NCI-H2171 (cell line): ENCODE results near the gene PTPRE.

Experiments
- DNase-seq: peaks from one replicate; lab custom pipeline; 2025; lab: John Stamatoyannopoulos, UW

PTPRE gene

DNA sequence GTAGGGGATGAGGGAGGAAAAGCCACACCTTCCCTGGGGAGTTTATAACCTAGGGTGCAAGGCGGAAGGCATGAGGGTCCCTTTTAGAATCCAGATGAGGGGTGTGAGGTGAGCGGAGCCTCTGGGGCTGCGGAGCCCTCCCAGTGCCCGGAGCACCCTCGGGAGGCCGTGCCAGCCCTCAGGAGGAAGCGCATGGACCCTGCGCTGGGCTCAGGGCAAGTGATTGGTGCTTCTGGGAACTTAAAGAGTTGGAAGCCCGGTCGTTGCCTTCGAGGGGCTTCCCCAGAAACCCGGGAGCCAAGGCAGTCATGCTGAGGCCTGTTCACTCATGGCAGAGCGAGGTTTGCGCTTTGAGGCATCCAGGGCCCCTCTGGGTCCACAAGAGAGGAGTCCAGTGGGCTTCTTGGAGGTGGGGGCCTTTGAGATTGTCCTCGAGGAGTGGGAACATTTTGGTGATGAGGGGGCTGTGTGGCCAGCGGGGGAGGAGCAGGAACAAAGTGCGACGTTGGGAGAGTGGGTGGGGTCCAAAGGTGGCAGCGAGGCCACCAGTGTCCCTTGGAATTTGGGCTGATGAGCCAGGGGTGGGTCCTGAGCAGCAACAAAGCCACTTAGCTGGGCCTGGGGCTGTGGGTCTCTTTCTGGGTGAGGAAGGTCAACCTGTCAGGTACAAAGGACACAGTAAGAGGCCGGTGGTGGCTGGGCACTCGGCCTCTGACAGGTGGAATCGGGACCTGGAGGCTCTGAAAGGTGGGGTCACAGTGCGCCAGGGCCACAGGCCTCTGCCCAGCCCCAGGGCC is 139.5 kb downstream of the PTPRE start:
- DNase-seq: no peak

- DNase-seq: no peak
Observed at GRCh38 chr10:128046953-128047290, 140.0 kb downstream of the PTPRE start.

- DNase-seq: no peak
Observed at GRCh38 chr10:128047351-128047750, 140.4 kb downstream of the PTPRE start.

DNA sequence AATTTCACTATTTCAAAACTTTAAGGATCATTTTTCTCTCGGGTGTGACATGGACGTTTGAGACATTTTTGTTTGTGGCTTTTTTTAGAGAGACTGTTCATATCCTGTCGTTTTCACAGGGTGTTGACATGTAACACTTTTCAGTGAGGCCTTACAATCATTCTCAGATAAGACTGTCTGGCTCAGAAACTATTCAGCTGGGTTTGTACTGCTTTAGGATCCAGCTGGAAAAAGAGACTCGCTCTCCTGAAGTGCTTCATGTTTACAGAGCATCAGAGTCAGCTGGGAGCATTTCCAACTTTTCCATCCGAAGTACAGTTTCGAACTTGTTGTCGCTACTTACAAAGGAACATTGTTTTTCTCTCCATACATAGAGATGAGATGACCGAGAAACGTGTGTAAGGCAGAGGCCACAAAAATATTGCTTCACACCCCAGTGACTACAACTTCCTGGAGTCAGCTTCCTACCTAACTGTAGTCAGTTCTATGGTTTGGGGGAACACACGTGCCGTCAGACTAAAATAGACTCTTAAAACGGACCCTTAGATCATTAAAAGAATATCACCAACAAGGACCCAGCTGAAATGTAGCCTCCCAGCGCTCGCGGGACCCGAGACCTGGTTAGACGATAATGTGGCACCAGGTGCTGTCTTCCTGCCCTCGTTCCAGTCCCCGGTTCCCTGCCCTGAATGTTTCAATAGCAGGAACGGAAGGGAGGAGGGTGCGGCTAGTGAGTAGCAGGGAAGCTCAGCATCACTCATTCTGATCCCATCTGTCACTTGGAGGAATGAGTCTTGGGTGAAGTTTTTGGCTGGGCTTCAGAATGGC is 141.3 kb downstream of the PTPRE start:
- peak; percentile 30 for DNase-seq

DNA sequence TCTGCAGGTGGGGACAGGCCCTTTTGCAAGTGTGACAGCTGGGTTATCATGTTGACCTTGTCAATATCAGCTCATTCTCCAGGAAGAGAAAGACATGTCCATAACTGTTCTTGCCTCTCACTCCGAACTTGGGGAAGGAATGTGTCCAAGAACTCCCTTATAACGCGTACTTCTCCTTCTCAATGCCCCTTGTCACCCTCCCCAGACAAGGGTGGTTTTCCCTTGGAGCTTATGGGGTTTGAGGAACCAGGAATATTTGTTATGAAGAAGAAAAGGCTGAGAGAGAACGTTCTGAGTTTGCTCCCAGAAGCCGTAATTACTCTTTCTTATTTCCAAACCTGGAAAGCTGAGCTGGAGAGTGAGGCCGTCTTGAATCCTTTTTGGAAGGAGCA is 141.9 kb downstream of the PTPRE start:
- DNase-seq: no peak

GRCh38 chr10:128049226-128050120 is 142.6 kb downstream of the PTPRE start:
- DNase-seq: no peak

DNA sequence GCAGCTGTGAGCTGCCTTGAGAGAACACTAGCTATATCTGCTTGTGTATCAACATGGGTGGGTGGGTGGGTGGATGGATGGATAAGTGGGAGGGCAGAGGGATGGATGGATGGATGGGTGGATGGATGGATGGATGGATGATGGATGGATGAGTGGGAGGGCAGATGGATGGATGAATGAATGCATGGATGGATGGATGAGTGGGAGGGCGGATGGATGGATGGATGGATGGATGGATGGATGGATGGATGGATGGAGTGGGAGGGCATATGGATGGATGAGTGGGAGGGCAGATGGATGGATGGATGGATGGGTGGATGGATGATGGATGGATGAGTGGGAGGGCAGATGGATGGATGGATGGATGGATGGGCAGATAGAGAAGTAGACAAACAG is 143.2 kb downstream of the PTPRE start:
- no peak for DNase-seq

GRCh38 chr10:128050936-128051335 is 144.0 kb downstream of the PTPRE start:
- DNase-seq: no peak

DNA sequence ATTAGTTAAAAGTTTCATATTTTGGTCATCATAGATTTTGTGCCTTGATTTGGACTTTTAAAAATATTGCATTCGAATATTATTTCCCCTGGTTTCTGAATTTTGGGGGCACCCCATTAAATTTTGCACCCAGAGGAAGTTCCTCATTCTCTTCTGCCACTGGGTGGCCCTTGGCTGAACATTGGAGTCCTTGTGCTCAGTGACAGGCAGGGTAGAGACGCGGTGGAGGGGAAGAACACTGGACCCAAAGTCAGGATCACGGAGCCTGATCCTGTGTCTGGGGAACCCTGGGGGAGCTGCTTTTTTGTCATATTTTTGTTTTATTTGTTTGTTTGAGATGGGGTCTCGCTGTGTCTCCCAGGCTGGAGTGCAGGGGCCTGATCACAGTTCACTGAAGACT is 144.6 kb downstream of the PTPRE start:
- no peak for DNase-seq

DNA sequence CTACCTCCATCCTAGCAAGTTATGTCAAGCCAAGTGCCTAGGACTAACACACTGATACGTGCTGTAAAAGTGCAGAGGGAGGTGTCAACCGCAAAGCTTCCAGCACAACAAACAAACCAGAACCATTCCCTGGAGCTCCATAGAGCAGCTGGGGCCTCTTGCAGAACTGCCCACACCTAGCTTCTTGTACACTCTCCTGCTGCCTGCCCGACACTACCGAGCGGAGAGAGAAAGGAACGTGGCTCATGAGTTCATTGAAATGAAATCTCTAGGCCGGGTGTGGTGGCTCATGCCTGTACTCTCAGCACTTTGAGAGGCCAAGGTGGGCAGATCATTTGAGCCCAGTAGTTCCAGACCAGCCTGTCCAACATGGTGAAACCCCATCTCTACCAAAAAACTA is 145.8 kb downstream of the PTPRE start:
- DNase-seq: no peak

GRCh38 chr10:128053356-128053755 is 146.5 kb downstream of the PTPRE start:
- no peak for DNase-seq

- no peak for DNase-seq
Observed at GRCh38 chr10:128054163-128054970, 147.5 kb downstream of the PTPRE start.

DNA sequence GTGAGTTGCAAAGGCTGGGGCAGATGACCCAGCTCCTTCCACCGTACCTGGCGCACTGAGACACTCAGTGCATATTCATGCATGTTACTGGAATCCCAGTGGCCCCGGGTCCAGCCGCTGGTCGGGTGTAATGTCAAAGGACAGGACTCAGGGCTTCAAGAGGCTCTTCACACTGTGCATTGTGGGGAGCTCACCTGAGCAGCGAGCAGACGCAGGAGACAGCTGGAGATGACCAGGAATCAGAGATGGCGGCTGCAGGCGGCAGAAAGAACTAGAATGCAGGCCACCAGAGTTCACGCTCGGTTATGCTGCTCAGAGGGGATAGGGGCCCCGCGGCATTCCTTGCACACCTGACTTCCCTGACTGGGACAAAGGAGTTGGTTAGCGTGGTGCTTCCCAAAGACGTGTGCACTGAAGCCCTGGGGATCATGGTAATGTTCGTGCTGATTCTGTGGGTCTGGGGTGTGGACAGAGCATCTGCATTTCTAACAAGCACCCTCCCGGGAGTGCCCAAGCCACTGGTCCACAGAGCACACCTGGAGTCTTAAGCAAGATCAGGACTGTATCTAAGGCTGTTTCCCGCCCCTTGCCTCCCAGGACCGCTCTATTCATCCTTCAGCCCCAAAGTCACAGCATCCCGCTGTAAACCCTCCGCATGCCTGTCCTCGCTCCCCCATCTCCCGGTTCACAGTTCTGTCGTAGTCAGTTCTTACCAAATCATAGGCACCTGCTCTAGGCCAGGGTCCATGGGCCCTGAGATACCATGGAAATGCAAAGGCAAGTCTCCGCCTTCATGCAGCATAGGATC is 148.4 kb downstream of the PTPRE start:
- no peak for DNase-seq

DNA sequence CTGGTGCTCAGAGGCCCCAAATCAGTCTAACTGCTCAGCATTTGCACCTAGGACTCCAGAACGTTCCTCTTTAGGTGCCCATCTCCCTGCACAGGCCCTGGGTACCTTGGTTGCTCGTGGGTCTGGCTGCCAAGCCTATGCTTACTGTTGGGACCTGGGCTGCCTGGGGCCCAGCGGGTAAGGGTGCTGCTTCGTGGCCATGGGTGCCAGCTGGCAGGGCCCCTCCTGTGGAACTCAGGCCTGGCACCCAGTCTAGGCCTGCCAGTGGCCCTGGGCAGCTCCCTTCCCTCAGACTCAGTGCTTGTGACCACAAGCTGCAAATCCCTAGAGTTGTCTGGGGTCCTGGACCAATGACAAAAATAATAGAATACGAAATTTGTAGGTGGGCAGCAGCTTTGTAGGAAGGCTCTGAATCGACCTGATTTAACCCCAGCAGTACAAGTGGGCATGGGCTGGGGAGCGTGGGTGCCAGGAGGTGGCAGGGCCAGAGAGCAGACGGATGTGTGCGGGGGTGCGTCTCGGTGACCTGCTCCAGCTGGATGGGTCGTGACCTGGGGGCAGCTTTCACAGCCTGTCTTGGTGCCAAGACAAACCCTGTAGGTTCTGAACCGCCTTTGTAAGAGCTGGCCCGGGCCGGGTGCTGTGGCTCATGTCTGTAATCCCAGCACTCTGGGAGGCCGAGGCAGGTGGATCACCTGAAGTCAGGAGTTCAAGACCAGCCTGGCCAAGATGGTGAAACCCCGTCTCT is 149.6 kb downstream of the PTPRE start:
- no peak for DNase-seq

GRCh38 chr10:128058106-128058749 is 151.3 kb downstream of the PTPRE start:
- DNase-seq: no peak

- no peak for DNase-seq
Observed at GRCh38 chr10:128058750-128059134, 151.8 kb downstream of the PTPRE start.

DNA sequence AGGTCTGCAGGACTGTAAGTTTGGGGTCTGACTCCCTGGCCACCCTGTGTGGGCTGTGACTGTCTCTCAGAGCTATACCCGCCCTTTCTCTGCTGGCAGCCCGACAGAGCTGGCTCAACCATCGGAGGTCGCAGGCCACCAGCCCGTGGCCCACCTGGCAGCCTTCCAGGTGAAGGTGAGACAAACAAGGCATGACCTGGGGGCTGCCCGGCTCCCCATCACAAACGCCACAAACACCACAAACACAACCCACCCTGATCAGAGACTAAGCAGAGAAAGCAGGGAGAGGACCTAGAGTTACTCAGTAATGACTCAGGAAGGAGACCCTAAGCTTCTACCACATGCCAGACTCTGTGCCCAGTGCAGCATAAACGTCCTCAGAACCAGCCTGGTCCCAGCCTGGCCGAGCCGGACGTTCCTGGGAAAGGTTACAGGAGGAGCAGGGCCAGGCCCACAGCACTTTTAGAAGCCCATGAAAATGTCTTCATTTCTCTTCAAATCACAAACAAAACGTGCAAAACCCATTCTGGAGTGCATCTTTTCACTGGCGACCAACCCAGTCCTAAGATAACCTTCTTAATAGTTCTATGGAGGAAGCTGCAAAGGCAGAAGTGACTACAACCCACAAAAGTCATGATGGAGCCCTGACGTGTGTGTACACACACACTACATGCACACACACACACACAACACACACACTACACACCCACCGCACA is 152.5 kb downstream of the PTPRE start:
- DNase-seq: no peak

DNA sequence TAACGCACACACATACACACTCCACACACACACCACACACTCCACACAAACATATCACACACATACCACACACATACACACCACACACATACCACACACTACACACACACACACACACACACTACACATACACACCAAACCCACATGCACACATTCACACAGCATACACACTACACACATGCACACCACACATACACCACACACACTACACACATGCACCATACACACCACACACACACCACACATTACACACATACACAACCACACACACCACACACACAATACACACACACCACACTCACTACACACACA is 153.0 kb downstream of the PTPRE start:
- DNase-seq: no peak
